HepG2 (cell line): ENCODE measurements around the gene PDE3B. TPM values are rescaled to one million over a fixed set of nuclear protein-coding genes. Genes with fewer than 3 reads are reported as not detected.

Experiments
- IRF9 ChIP-seq: sonication (generic); formaldehyde crosslinking; IDR thresholded peaks from 2 replicates; pipeline ENCODE4 v1.8.0; 2022; ENCODE audit warnings: missing genetic modification reagents, mild to moderate bottlenecking, borderline replicate concordance
- KLF6 ChIP-seq: IDR thresholded peaks from 2 replicates; pipeline ENCODE4 v1.8.0; 2016; ENCODE audit warnings: missing biosample characterization, missing genetic modification reagents
- LCORL ChIP-seq, 2 experiments: fragments of 450-650 bp in 1 of 2; sonication (generic) in 1 of 2; formaldehyde crosslinking in 1 of 2; IDR thresholded peaks; 2 replicates each; pipeline versions ENCODE4 v1.5.0 to v1.6.1; 2017 to 2020; ENCODE audit warnings: antibody characterized with exemption in 1 of 2, missing genetic modification reagents in 1 of 2
- NCOA2 ChIP-seq: sonication (generic); formaldehyde crosslinking; IDR thresholded peaks from 2 replicates; pipeline ENCODE4 v1.8.0; 2022; ENCODE audit warnings: inconsistent platforms
- NCOR1 ChIP-seq: fragments of 200-600 bp; sonication (generic); IDR thresholded peaks from 2 replicates; pipeline ENCODE4 v1.7.0; 2017; ENCODE audit warnings: antibody characterized with exemption, low read length, borderline replicate concordance
- NONO ChIP-seq, 2 experiments: fragments of 450-650 bp in 1 of 2; sonication (generic) in 1 of 2; formaldehyde crosslinking in 1 of 2; IDR thresholded peaks in 1 of 2; conservative IDR thresholded peaks in 1 of 2; 2 replicates each; pipeline versions ENCODE4 v1.6.1 to v1.8.0; 2017 to 2022; ENCODE audit warnings: mild to moderate bottlenecking in 1 of 2, missing genetic modification reagents in 1 of 2, moderate library complexity in 1 of 2
- RFX3 ChIP-seq: IDR thresholded peaks from 2 replicates; pipeline ENCODE4 v1.6.1; 2016; ENCODE audit warnings: missing biosample characterization, missing genetic modification reagents
- RFXAP ChIP-seq: sonication (generic); formaldehyde crosslinking; IDR thresholded peaks from 2 replicates; pipeline ENCODE4 v1.4.0; 2020; ENCODE audit warnings: missing genetic modification reagents, borderline replicate concordance
- SOX13 ChIP-seq, 3 experiments: fragments of 450-650 bp in 1 of 3; sonication (generic) in 1 of 3; formaldehyde crosslinking in 1 of 3; IDR thresholded peaks in 2 of 3; conservative IDR thresholded peaks in 1 of 3; 2 replicates each; pipeline versions ENCODE4 v1.5.0 to v1.6.1; 2016 to 2020; ENCODE audit warnings: antibody characterized with exemption in 1 of 3, mild to moderate bottlenecking in 1 of 3, missing compliant biosample characterization in 1 of 3, missing genetic modification reagents in 1 of 3, moderate library complexity in 1 of 3
- TRAFD1 ChIP-seq: sonication (generic); formaldehyde crosslinking; IDR thresholded peaks from 2 replicates; pipeline ENCODE4 v1.5.1; 2020; ENCODE audit warnings: missing genetic modification reagents, mild to moderate bottlenecking, borderline replicate concordance
- ZFY ChIP-seq: sonication (generic); formaldehyde crosslinking; IDR thresholded peaks from 2 replicates; pipeline ENCODE4 v1.4.0; 2020; ENCODE audit warnings: missing genetic modification reagents
- ZNF512 ChIP-seq: sonication (generic); formaldehyde crosslinking; IDR thresholded peaks from 2 replicates; pipeline ENCODE4 v1.4.0; 2020; ENCODE audit warnings: mild to moderate bottlenecking, missing genetic modification reagents
- ZNF660 ChIP-seq: sonication (generic); formaldehyde crosslinking; IDR thresholded peaks from 2 replicates; pipeline ENCODE4 v1.5.1; 2020; ENCODE audit warnings: mild to moderate bottlenecking, low read depth, missing genetic modification reagents, borderline replicate concordance
- ZNF788 ChIP-seq: sonication (generic); formaldehyde crosslinking; IDR thresholded peaks from 2 replicates; pipeline ENCODE4 v1.5.0; 2020; ENCODE audit warnings: mild to moderate bottlenecking, missing genetic modification reagents, borderline replicate concordance
- polyA plus RNA-seq, 8 experiments: library from polyadenylated mRNA; depleted of rRNA in 3 of 8; stranded (reverse) in 7 of 8; unstranded in 1 of 8; fragments of >200 nt; fragmentation: Illumina TruSeq in 4 of 8; extraction: Trizol in 4 of 8; gene quantifications; 2 replicates each; pipeline versions ENCODE4 v1.2.1 to v1.2.3, GENCODE V29; 2011 to 2016; ENCODE audit warnings: low read depth in 4 of 8, missing spikeins in 1 of 8, mixed read lengths in 1 of 8; ENCODE audit not compliant: insufficient read depth in 1 of 8
- total RNA-seq, 5 experiments: library from RNA; depleted of rRNA; stranded (reverse); fragments of >200 nt; fragmentation: Illumina TruSeq; extraction: Trizol; gene quantifications; 2 replicates each; pipeline ENCODE4 v1.2.3, GENCODE V29; 2016; ENCODE audit warnings: low read depth in 1 of 5
- TF ChIP-seq, protein P1 (sequence below): IDR thresholded peaks from 2 replicates; pipeline ENCODE4 v1.4.0; 2020; ENCODE audit warnings: mild to moderate bottlenecking, missing genetic modification reagents
- TF ChIP-seq, protein P2 (sequence below): sonication (generic); formaldehyde crosslinking; IDR thresholded peaks from 2 replicates; pipeline ENCODE4 v1.4.0; 2020; ENCODE audit warnings: missing genetic modification reagents, borderline replicate concordance

PDE3B gene
- total and polyA plus RNA-seq, 2 of the 13 experiments (the other 11 are each of a cell fraction or from before 2014, with no cell fraction given) = 14.1 to 26.5 TPM

GRCh38 chr11:14741195-14741594 lies 97.6 kb downstream of the PDE3B start (continued):
- TF ChIP-seq, protein P1, sequence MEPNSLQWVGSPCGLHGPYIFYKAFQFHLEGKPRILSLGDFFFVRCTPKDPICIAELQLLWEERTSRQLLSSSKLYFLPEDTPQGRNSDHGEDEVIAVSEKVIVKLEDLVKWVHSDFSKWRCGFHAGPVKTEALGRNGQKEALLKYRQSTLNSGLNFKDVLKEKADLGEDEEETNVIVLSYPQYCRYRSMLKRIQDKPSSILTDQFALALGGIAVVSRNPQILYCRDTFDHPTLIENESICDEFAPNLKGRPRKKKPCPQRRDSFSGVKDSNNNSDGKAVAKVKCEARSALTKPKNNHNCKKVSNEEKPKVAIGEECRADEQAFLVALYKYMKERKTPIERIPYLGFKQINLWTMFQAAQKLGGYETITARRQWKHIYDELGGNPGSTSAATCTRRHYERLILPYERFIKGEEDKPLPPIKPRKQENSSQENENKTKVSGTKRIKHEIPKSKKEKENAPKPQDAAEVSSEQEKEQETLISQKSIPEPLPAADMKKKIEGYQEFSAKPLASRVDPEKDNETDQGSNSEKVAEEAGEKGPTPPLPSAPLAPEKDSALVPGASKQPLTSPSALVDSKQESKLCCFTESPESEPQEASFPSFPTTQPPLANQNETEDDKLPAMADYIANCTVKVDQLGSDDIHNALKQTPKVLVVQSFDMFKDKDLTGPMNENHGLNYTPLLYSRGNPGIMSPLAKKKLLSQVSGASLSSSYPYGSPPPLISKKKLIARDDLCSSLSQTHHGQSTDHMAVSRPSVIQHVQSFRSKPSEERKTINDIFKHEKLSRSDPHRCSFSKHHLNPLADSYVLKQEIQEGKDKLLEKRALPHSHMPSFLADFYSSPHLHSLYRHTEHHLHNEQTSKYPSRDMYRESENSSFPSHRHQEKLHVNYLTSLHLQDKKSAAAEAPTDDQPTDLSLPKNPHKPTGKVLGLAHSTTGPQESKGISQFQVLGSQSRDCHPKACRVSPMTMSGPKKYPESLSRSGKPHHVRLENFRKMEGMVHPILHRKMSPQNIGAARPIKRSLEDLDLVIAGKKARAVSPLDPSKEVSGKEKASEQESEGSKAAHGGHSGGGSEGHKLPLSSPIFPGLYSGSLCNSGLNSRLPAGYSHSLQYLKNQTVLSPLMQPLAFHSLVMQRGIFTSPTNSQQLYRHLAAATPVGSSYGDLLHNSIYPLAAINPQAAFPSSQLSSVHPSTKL = peak; percentile 92
- TF ChIP-seq NCOR1 (peak; percentile 65; the same call in 1 of the 2 replicates), TRAFD1 (CRISPR knock-in tag) (no peak), LCORL (IDR thresholded peaks at IDR 0.05) (peak; percentile 88), LCORL (CRISPR knock-in tag; IDR thresholded peaks at IDR 0.05) (peak; percentile 74), ZNF512 (CRISPR knock-in tag) (no peak), IRF9 (CRISPR knock-in tag) (no peak), NONO (IDR thresholded peaks at IDR 0.05) (no peak), NONO (CRISPR knock-in tag; conservative IDR thresholded peaks at IDR 0.05) (no peak), RFXAP (CRISPR knock-in tag) (no peak), ZNF660 (CRISPR knock-in tag) (no peak), ZFY (CRISPR knock-in tag) (no peak), SOX13 (IDR thresholded peaks at IDR 0.05) (peak; percentile 34; the same call in 1 of the 2 replicates), SOX13 (CRISPR knock-in tag; conservative IDR thresholded peaks at IDR 0.05 in 1 of 2, IDR thresholded peaks at IDR 0.05 in 1 of 2) (peak in 1 of 2 experiments; percentile 94; a peak in 2 of 4 replicates), KLF6 (CRISPR knock-in tag) (peak; percentile 67; the same call in 1 of the 2 replicates), ZNF788 (CRISPR knock-in tag) (no peak), NCOA2 (CRISPR knock-in tag) (peak; percentile 69; the same call in 1 of the 2 replicates), RFX3 (CRISPR knock-in tag) (no peak)
- TF ChIP-seq, protein P2, sequence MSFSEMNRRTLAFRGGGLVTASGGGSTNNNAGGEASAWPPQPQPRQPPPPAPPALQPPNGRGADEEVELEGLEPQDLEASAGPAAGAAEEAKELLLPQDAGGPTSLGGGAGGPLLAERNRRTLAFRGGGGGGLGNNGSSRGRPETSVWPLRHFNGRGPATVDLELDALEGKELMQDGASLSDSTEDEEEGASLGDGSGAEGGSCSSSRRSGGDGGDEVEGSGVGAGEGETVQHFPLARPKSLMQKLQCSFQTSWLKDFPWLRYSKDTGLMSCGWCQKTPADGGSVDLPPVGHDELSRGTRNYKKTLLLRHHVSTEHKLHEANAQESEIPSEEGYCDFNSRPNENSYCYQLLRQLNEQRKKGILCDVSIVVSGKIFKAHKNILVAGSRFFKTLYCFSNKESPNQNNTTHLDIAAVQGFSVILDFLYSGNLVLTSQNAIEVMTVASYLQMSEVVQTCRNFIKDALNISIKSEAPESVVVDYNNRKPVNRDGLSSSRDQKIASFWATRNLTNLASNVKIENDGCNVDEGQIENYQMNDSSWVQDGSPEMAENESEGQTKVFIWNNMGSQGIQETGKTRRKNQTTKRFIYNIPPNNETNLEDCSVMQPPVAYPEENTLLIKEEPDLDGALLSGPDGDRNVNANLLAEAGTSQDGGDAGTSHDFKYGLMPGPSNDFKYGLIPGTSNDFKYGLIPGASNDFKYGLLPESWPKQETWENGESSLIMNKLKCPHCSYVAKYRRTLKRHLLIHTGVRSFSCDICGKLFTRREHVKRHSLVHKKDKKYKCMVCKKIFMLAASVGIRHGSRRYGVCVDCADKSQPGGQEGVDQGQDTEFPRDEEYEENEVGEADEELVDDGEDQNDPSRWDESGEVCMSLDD = no peak
